Mesodermal cell (in vitro differentiated cells): Measurements from ENCODE around the gene OR52K1. TPM values are rescaled to one million over a fixed set of nuclear protein-coding genes. Genes with fewer than 3 reads are reported as not detected.

Source experiments
- H3K27ac ChIP-seq: 2 replicates; pipeline ENCODE4 v1.7.0; 2013; ENCODE audit warnings: mild to moderate bottlenecking, low read depth, low read length, moderate library complexity; ENCODE audit not compliant: severe bottlenecking
- H3K36me3 ChIP-seq: 2 replicates; pipeline ENCODE4 v1.7.1; 2013; ENCODE audit warnings: mild to moderate bottlenecking, low read length, moderate library complexity; ENCODE audit not compliant: control insufficient read depth, insufficient read depth
- H3K4me1 ChIP-seq: one replicate; pipeline ENCODE4 v1.7.1; 2013; ENCODE audit warnings: mild to moderate bottlenecking, low read length; ENCODE audit not compliant: insufficient read depth, control insufficient read depth, poor library complexity, severe bottlenecking
- H3K4me3 ChIP-seq: 2 replicates; pipeline ENCODE4 v1.7.0; 2013; ENCODE audit warnings: low read length, control low read depth, mild to moderate bottlenecking; ENCODE audit not compliant: insufficient read depth, poor library complexity, severe bottlenecking; ENCODE audit errors: extremely low read depth
- H3K9me3 ChIP-seq: 2 replicates; pipeline ENCODE4 v1.7.1; 2013; ENCODE audit warnings: mild to moderate bottlenecking, low read length, moderate library complexity; ENCODE audit not compliant: control insufficient read depth
- WGBS, 2 experiments: methylation state at CpG; one replicate each; pipeline ENCODE4 v1.1.5; 2013; ENCODE audit warnings: missing lambda C conversion rate in 2 of 2; ENCODE audit not compliant: insufficient coverage in 2 of 2; 5-methylcytosine and 5-hydroxymethylcytosine counted together
- polyA plus RNA-seq, 2 experiments: library from polyadenylated mRNA; stranded (reverse); fragments of 50-300 nt; gene quantifications; one replicate each; pipeline ENCODE4 v1.2.3, GENCODE V29; 2013

Gene OR52K1
- not detected for polyA plus RNA-seq (2013, experiment 1 of 2)
- polyA plus RNA-seq (2013, experiment 2 of 2) = not detected

GRCh38 chr11:4482445-4482844, at the start of gene OR52K1:
Gene OR52K1 (plus strand): TSS chr11:4482646. CDS start chr11:4488901, 6,255 bp downstream.
- H3K27ac ChIP-seq = no peak within 1 kb of the TSS
- no peaks in the 10 kb centered on the region for H3K4me1 ChIP-seq
- H3K36me3 ChIP-seq = no peaks in the 10 kb centered on the region
- H3K9me3 ChIP-seq = no peaks in the 10 kb centered on the region
- 60% methylated on average over 1 of the region's 2 CpGs; no CpG with 5 or more reads in 1 of the 2 experiments for WGBS, 2 experiments
- no peak within 1 kb of the TSS for H3K4me3 ChIP-seq

- no peak overlapping the region for H3K27ac ChIP-seq
- no peaks in the 10 kb centered on the region for H3K4me1 ChIP-seq
- 60 to 100% methylated on average over 1 of the region's 2 CpGs for WGBS, 2 experiments
- H3K36me3 ChIP-seq = no peaks in the 10 kb centered on the region
- no peaks in the 10 kb centered on the region for H3K9me3 ChIP-seq
- H3K4me3 ChIP-seq = no peak overlapping the region
These were observed 48.6 kb upstream of the OR52K1 start for GRCh38 chr11:4433856-4434255.

DNA sequence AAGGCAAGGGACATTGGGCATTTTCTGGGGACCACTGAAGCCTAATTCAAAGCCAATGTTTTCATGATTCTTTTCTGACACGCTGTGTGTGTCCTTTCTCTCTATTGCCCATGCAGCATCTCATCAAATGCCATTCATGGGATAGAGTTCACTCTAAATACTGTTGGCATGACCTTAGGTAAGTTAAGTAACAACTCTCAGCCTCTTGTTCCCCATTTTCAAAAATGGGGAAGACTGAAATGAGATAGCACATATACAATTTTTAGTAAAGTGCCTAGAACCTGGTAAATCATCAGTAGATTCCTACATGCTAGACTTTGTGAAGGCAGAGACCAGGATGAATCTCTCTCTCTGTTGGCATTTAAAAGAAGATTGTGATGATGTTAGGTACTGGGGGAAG, 46.0 kb upstream of the OR52K1 start:
- Histone ChIP-seq H3K36me3 (no peaks in the 10 kb centered on the region), H3K9me3 (no peaks in the 10 kb centered on the region), H3K4me1 (no peaks in the 10 kb centered on the region), H3K4me3 (no peak overlapping the region), H3K27ac (no peak overlapping the region)
- WGBS, 2 experiments = 67% methylated on average over 1 of the region's 1 CpG; no CpG with 5 or more reads in 1 of the 2 experiments

DNA sequence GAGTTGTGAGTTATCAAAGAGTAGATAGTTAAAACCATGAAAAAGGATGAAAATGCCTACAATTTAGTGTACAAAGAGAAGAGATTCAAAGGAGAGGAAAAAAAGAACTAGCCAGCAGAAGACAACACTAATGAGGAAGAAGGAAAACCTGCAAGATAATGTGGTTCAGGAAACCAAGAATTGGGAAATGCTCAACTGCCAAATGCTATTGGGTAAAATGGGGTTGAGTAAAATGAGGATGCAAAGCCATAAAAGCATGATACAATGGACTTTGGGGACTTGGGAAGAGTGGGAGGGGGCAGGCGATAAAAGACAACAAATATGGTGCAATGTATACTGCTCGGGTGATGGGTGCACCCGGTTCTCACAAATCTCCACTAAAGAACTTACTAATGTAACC, 40.9 kb upstream of the OR52K1 start:
- no peaks in the 10 kb centered on the region for H3K36me3 ChIP-seq
- H3K9me3 ChIP-seq = no peaks in the 10 kb centered on the region
- 100% methylated on average over 1 of the region's 3 CpGs; no CpG with 5 or more reads in 1 of the 2 experiments for WGBS, 2 experiments
- H3K27ac ChIP-seq = no peak overlapping the region
- H3K4me1 ChIP-seq = no peaks in the 10 kb centered on the region
- no peak overlapping the region for H3K4me3 ChIP-seq

DNA sequence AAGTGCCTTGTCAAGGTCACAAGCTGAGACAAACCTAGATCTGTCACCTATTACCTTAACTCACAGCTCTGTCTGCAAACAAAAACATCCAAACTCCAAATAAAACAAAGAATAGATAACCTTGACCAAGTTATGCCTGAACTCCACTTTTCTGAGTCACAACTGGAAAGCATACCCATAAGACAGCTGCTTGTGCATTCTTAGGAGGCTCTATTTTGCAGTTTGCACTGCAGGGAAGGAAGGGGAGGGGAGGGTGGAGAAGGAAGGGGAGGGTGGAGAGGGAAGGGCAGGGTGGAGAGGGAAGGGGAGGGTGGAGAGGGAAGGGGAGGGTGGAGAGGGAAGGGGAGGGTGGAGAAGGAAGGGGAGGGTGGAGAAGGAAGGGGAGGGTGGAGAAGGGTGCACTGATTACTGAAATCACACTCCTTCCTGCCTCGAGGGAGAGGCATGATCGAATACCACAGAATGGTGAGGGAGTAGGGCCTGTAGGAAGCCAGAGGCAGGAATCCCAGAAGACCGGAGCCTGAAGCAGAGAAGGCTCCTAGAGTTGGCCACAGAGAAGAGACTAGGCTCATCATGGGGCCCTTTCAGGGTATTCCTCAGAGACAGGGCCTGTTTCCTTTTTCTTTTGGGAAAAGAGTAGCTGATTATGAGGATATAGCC, 39.1 kb upstream of the OR52K1 start:
- H3K4me3 ChIP-seq = no peak overlapping the region
- no peak overlapping the region for H3K27ac ChIP-seq
- WGBS, 2 experiments = 52 to 87% methylated on average over 3 of the region's 3 CpGs
- H3K4me1 ChIP-seq = no peaks in the 10 kb centered on the region
- H3K36me3 ChIP-seq = no peaks in the 10 kb centered on the region
- no peaks in the 10 kb centered on the region for H3K9me3 ChIP-seq

GRCh38 chr11:4448995-4449394, 33.5 kb upstream of the OR52K1 start, which contains the start of gene OR52K2:
Gene OR52K2 (plus strand): TSS chr11:4449295. CDS start chr11:4449340, 45 bp downstream.
- no peaks in the 10 kb centered on the region for H3K4me1 ChIP-seq

DNA sequence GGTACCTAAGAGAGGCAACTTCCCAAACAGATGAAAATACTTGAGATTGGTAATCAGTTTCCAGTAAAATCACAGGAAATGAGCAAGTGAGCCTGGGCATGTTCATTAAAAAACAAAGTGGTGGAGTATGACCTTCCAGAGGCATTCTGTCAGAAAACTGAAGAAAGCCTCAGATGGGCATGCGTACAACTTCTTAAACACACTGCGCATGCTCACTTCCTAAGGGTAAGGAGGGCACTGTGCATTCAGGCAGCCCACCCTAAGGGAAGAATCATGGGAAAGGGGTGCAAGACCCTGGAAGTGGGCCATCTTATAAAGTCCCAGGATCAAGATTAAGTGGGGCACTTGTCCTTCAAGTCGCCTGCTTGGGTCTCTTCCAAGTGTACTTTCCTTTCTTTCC, 29.3 kb upstream of the OR52K1 start:
- Histone ChIP-seq H3K27ac (no peak overlapping the region), H3K4me3 (no peak overlapping the region), H3K4me1 (no peaks in the 10 kb centered on the region), H3K36me3 (no peaks in the 10 kb centered on the region), H3K9me3 (peaks cover 12% of the 10 kb centered on the region)
- WGBS, 2 experiments = 96 to 100% methylated on average over 2 of the region's 3 CpGs

More at GRCh38 chr11:4448995-4449394, 33.5 kb upstream of the OR52K1 start, which contains the start of gene OR52K2:
- H3K36me3 ChIP-seq = no peaks in the 10 kb centered on the region
- H3K27ac ChIP-seq = no peak within 1 kb of the TSS
- no peak within 1 kb of the TSS for H3K4me3 ChIP-seq
- peaks cover 4% of the 10 kb centered on the region for H3K9me3 ChIP-seq

DNA sequence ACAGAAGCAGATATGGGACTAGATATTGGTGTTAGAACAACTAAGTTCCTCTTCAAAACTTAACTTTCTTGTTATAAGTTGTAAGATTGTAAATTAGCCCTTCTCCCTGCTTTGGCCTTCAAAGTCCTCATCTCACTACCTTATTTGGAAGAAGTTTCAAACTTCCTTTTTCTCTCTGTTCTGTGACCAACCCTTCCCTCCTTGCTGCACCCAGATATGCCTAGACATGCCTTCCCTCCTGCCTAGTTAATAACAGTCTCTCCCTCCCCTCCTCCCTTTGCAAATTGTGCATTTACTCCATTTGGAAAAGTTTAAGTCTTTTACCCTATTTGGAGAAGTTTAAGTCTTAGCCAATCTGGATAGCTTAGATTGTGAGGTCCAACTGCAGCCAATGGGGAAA, 28.4 kb upstream of the OR52K1 start:
- H3K4me1 ChIP-seq = no peaks in the 10 kb centered on the region
- H3K4me3 ChIP-seq = no peak overlapping the region
- peaks cover 12% of the 10 kb centered on the region for H3K9me3 ChIP-seq
- no peaks in the 10 kb centered on the region for H3K36me3 ChIP-seq
- H3K27ac ChIP-seq = no peak overlapping the region

GRCh38 chr11:4455419-4455818, 27.0 kb upstream of the OR52K1 start:
- H3K4me3 ChIP-seq = no peak overlapping the region
- no peaks in the 10 kb centered on the region for H3K36me3 ChIP-seq
- 71 to 79% methylated on average over 1 of the region's 1 CpG for WGBS, 2 experiments
- H3K27ac ChIP-seq = no peak overlapping the region
- peaks cover 12% of the 10 kb centered on the region for H3K9me3 ChIP-seq
- peaks cover 3% of the 10 kb centered on the region for H3K4me1 ChIP-seq

DNA sequence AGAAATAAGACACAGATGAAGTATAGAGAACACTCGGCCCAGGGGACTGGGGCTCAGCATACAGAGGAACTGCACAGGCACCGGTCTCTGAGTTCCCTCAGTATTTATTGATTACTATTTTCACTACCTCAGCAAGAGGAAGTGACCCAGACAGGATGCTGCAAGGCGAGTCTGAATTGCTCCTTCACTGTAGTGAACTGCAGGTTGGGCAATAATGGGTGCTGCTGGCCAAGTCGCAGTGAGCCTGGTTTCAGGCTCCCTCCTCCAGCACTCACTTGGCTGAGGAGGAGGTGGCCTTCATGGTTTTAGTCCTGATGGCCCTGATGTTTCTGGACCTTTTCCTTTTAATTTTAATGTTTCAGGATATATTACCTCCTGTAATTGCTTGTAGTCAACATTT, 22.9 kb upstream of the OR52K1 start:
- Histone ChIP-seq H3K27ac (no peak overlapping the region), H3K4me3 (no peak overlapping the region), H3K4me1 (peaks cover 3% of the 10 kb centered on the region), H3K36me3 (no peaks in the 10 kb centered on the region), H3K9me3 (peaks cover 22% of the 10 kb centered on the region)
- WGBS, 2 experiments = 60 to 73% methylated on average over 1 to 2 of the region's 4 CpGs

- H3K9me3 ChIP-seq = peaks cover 22% of the 10 kb centered on the region
- H3K27ac ChIP-seq = no peak overlapping the region
- 98 to 100% methylated on average over 3 to 4 of the region's 4 CpGs for WGBS, 2 experiments
These were observed 22.3 kb upstream of the OR52K1 start for GRCh38 chr11:4460151-4460550.

More at GRCh38 chr11:4460151-4460550, 22.3 kb upstream of the OR52K1 start:
- H3K36me3 ChIP-seq = no peaks in the 10 kb centered on the region
- H3K4me1 ChIP-seq = peaks cover 3% of the 10 kb centered on the region
- H3K4me3 ChIP-seq = no peak overlapping the region
